ENCODE results near the gene SCAI. TPM values are rescaled to one million over a fixed set of nuclear protein-coding genes. Genes with fewer than 3 reads are reported as not detected.

Gene SCAI
- total and polyA plus RNA-seq, 2 experiments from 2014 or later: 13.3 to 35.0 TPM

- Histone ChIP-seq H2AFZ (no peak overlapping the region), H3K36me3 (ENCODE audit: insufficient read depth) (no peaks in the 10 kb centered on the region), H3K4me1 (ENCODE audit: insufficient read depth) (no peaks in the 10 kb centered on the region), H3K4me2 (no peak overlapping the region), H3F3A (replicated peaks; ENCODE audit: low read depth) (no peaks in the 10 kb centered on the region), H3K27ac (ENCODE audit: low read depth) (no peak overlapping the region), H3K79me2 (replicated peaks; ENCODE audit: insufficient read depth) (0 out of 2 replicates have a peak, but pooled peaks cover 3% of the 10 kb centered on the region), H4K20me1 (replicated peaks; ENCODE audit: insufficient read depth) (no peaks in the 10 kb centered on the region; the same call in 1 of the 2 replicates), H3K27me3 (ENCODE audit: insufficient read depth) (no peaks in the 10 kb centered on the region), H3K9me2 (ENCODE audit: insufficient read depth) (no peaks in the 10 kb centered on the region), H3K4me3 (no peak overlapping the region)
- no peaks in the 10 kb centered on the region for H3K9me3 Mint-ChIP-seq
- H3K27me3 Mint-ChIP-seq (ENCODE audit: insufficient read depth, low read depth, poor library complexity): peaks cover 2% of the 10 kb centered on the region
- peaks cover 22% of the 10 kb centered on the region for H3K36me3 Mint-ChIP-seq (ENCODE audit: low read depth)
- DNase-seq (ENCODE audit: low spot score) (no peak), ATAC-seq (no peak)
- no peaks in the 10 kb centered on the region for H3K4me1 Mint-ChIP-seq
- H3K4me3 Mint-ChIP-seq: no peak overlapping the region
- H3K27ac Mint-ChIP-seq: no peak overlapping the region
- TF ChIP-seq REST (IDR thresholded peaks at IDR 0.05; ENCODE audit: unreplicated experiment) (no peak), STAT1 (IDR thresholded peaks at IDR 0.05; ENCODE audit: unreplicated experiment) (no peak), ETS1 (IDR thresholded peaks at IDR 0.05) (no peak), CREB1 (CRISPR knock-in tag; IDR thresholded peaks at IDR 0.05; ENCODE audit: low read depth) (no peak), CTCF (conservative IDR thresholded peaks at IDR 0.05; ENCODE audit: low read depth in 2 of 2) (no peak), ZNF114 (CRISPR knock-in tag; IDR thresholded peaks at IDR 0.05) (no peak), POLR2AphosphoS5 (IDR thresholded peaks at IDR 0.05; ENCODE audit: low read depth) (no peak), JUNB (IDR thresholded peaks at IDR 0.05; ENCODE audit: unreplicated experiment) (no peak), EZH2 (IDR thresholded peaks at IDR 0.05; ENCODE audit: low read depth, unreplicated experiment) (no peak), NANOG (IDR thresholded peaks at IDR 0.05; ENCODE audit: borderline replicate concordance) (no peak), EZH2phosphoT487 (IDR thresholded peaks at IDR 0.05; ENCODE audit: unreplicated experiment) (no peak), ZNF462 (CRISPR knock-in tag; IDR thresholded peaks at IDR 0.05) (no peak), ZNF331 (CRISPR knock-in tag; IDR thresholded peaks at IDR 0.05; ENCODE audit: low read depth) (no peak)
Measured at GRCh38 chr9:125043148-125043547, 100.2 kb downstream of the SCAI start.
